GM11168 (cell line): Measurements from ENCODE around the gene INMT.

ENCODE experiments used
- in situ Hi-C: fragments of 300-500 bp; cut with MboI; formaldehyde crosslinking; loops from one replicate; pipeline ENCODE4 v1.12.0; 2022; ENCODE audit warnings: low sequenced_read_pairs; ENCODE audit not compliant: unreplicated experiment

Gene INMT

DNA sequence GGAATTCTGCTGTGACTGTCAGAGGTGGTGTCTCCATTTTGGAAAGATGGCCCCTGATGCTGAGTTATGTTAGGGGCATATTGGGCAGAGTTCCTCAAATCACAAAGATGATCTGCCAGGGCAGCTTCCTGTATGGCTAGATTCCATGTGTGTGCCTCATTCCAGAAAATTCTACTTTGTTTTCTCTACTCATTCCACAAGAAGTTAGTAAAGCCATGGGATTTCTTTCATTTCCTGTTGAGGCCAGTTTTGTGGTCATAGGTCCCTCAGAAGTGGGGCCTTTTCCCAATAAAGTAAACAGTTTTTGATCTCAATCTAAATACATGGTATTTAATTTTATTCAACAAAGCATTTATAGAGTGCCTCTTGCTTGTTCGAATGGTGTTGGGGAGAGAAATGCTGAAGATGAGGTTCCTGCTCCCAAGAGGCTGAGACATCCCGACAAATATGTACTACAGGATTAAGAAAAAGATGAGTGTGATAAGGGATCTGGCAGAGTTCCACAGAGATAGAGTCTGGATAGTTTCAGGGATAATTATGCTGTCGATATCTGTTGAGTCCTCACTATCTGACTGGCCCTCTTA, 52.2 kb downstream of the INMT start:
- in situ Hi-C loops: loop anchor here (5.0 to 10.0 kb wide), 2 partner anchors 168 to 321 kb away; no protein-coding TSS in a partner anchor

DNA sequence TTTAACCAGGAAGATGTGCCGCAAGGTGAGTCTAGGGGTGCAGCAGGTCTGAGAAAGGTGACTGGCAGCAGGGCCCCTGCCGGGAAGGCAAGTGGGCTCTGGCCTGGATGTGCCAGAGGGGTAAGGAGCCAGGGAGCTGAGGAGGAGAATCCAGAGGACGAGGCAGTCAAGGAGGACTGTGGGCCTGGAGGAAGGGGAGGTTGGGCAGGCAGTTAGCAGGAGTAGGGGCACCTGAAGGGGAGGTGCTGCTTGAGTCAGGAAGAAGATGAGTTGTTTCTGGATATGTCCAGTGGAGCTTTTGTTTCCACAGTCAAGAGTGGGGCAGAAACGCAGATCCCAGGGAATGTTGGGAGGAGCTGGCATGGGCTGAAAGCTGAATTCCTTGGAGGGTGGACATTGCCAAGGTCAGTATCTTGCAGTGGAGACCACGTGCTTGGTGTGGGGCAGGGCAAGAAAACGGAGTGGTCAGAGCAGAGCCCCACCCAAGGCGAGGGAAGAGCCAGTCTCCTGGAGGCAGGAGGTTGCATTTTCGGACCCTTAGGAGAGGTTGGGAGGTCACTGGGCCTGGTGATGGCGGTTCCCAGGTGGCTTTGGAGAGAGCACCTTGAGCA, 53.3 kb downstream of the INMT start:
- in situ Hi-C loops: loop anchor here (10.0 kb wide), 1 partner anchor 320 kb away; no protein-coding TSS in a partner anchor

DNA sequence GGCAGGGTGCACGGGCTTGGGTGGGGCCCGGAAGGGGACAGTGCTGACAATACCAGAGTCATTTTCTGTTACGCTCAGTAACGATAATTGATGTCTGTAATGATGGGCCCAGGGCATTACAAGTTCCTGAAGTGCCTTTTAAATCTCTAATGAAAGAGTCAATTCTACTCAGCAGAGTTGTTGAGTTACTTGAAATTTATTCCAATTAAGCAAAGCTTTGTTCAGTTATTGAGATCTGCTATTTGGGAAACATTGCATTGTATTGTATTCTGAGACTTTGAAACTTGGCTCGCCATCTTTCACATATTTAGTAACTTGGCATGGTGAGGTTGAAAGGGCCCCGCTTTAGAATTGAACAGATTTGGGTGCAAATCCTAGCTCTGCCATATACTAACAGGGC, 54.0 kb downstream of the INMT start:
- in situ Hi-C loops: loop anchor here (10.0 kb wide), 1 partner anchor 319 kb away; no protein-coding TSS in a partner anchor
